HFFc6 (cell line): Measurements from ENCODE around the gene C19orf38. TPM values are rescaled to one million over a fixed set of nuclear protein-coding genes. Genes with fewer than 3 reads are reported as not detected.

Source experiments
- DNase-seq: peaks from one replicate; pipeline ENCODE4 v3.0.0-alpha.2; 2018
- H3K27ac Mint-ChIP-seq: 2 replicates; pipeline ENCODE4 v1.8.0; 2020; ENCODE audit warnings: mild to moderate bottlenecking, mixed read lengths
- H3K27me3 Mint-ChIP-seq: 2 replicates; pipeline ENCODE4 v1.8.0; 2021; ENCODE audit warnings: mild to moderate bottlenecking, moderate library complexity, mixed read lengths; ENCODE audit not compliant: insufficient read depth
- H3K36me3 Mint-ChIP-seq: 2 replicates; pipeline ENCODE4 v1.8.0; 2021; ENCODE audit warnings: low read depth, mixed read lengths
- H3K4me1 Mint-ChIP-seq: 2 replicates; pipeline ENCODE4 v1.8.0; 2020; ENCODE audit warnings: low read depth, mixed read lengths
- H3K4me3 Mint-ChIP-seq: 2 replicates; pipeline ENCODE4 v1.8.0; 2020; ENCODE audit warnings: mild to moderate bottlenecking, moderate library complexity, mixed read lengths
- H3K9me3 Mint-ChIP-seq: 2 replicates; pipeline ENCODE4 v1.8.0; 2020; ENCODE audit warnings: mild to moderate bottlenecking, mixed read lengths
- CTCF ChIP-seq: fragments of 200-600 bp; sonication (generic); IDR thresholded peaks from 2 replicates; pipeline ENCODE4 v1.5.0; 2021; ENCODE audit warnings: antibody characterized with exemption, mild to moderate bottlenecking
- total RNA-seq, 6 experiments: library from RNA; stranded (reverse); fragmentation: NEBNext Ultra II Directional; extraction: Animal tissue kit (Norgen Biotek cat#: 25700); gene quantifications; 2 replicates in 1 of 6; 3 replicates in 5 of 6; pipeline ENCODE4 v1.2.3, GENCODE V29; 2021

C19orf38 gene
- total RNA-seq, 6 experiments from 2014 or later = 0.40 to 0.71 TPM; not detected in 4

DNA sequence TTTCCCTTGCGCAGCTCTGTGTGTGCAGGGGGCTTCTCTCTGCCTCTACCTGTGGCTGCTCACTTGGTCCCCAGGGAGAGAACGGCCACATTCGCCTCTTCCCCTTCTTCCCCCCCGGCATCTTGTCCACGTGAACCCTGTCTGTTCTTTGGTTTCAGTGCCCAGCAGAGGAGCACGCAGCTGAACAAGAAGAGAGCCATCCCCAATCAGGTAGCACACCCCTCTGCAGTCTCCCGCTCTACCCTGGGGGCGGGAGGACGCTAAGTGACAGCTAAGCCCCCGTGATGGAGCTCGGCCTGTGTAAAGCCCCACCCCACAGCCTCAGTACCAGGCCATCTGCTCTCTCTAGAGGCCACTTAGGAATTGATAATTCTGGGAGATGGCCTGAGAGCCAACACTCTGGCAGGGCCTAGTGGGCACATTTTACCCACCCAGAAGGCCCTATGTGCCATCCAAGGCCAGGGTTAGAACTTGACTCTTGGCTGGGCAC is 42.4 kb upstream of the C19orf38 start:
- Mint-ChIP-seq H3K4me1 (peaks cover 16% of the 10 kb centered on the region), H3K36me3 (peaks cover 43% of the 10 kb centered on the region), H3K9me3 (peaks cover 24% of the 10 kb centered on the region), H3K27ac (no peak overlapping the region), H3K27me3 (peaks cover 15% of the 10 kb centered on the region), H3K4me3 (no peak overlapping the region)
- TF ChIP-seq CTCF = no peak
- DNase-seq = no peak

DNA sequence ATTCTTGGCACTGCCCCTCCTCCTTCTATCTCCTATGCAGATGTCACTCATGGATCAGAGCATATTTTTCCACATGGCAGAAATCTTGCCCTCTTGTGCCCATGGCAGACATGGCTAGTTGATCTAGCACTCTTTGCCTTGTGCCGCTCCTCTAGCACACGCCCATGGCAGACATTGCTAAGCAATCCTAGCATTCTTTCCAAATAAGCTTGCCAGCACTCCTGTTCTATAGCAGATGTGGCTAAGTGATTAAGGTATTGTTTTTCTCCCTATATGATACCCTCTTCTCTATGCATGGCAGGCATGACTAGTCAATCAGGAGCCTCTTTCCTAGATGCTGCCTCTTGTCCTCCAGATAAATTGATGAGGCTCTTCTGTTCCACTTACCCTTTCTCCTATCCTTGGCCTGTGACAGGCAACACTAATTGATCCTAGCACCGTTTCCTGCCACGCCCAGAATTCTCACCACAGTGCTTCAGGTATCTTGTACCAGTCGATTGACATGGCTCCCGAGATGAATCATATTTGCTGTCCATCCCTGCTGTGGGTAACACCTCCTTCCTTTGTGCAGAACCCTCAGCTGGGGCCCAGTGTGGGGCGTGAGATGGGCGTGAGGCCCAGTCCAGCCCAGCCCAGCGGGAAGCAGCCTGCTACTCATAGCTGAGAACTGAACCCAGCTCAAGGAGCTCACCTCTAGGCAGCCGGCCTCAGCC is 39.1 kb upstream of the C19orf38 start:
- Mint-ChIP-seq H3K27ac (peak overlapping the region; percentile 42), H3K9me3 (peaks cover 18% of the 10 kb centered on the region), H3K4me3 (no peak overlapping the region), H3K4me1 (peaks cover 31% of the 10 kb centered on the region), H3K36me3 (peaks cover 54% of the 10 kb centered on the region), H3K27me3 (peaks cover 37% of the 10 kb centered on the region)
- peak; percentile 12; the same call in 1 of the 2 replicates for TF ChIP-seq CTCF
- DNase-seq = peak; percentile 50

GRCh38 chr19:10809651-10810285 is 38.4 kb upstream of the C19orf38 start:
- no peak for DNase-seq
- no peak for TF ChIP-seq CTCF
- Mint-ChIP-seq H3K4me3 (peak overlapping the region; percentile 18; the same call in 1 of the 2 replicates), H3K36me3 (peaks cover 56% of the 10 kb centered on the region), H3K9me3 (peaks cover 18% of the 10 kb centered on the region), H3K27ac (peak overlapping the region; percentile 65), H3K27me3 (peaks cover 41% of the 10 kb centered on the region), H3K4me1 (peaks cover 38% of the 10 kb centered on the region)

GRCh38 chr19:10811391-10812111 is 36.7 kb upstream of the C19orf38 start:
- Mint-ChIP-seq H3K36me3 (peaks cover 62% of the 10 kb centered on the region), H3K4me1 (peaks cover 52% of the 10 kb centered on the region), H3K9me3 (peaks cover 24% of the 10 kb centered on the region), H3K27me3 (peaks cover 47% of the 10 kb centered on the region), H3K27ac (peak overlapping the region; percentile 98), H3K4me3 (no peak overlapping the region)
- no peak for DNase-seq
- no peak for TF ChIP-seq CTCF

- Mint-ChIP-seq H3K9me3 (peaks cover 25% of the 10 kb centered on the region), H3K4me1 (peaks cover 52% of the 10 kb centered on the region), H3K27ac (peak overlapping the region; percentile 98), H3K36me3 (peaks cover 65% of the 10 kb centered on the region), H3K27me3 (peaks cover 50% of the 10 kb centered on the region), H3K4me3 (0 out of 2 replicates have a peak overlapping the region, but pooled peaks have one; percentile 5)
- TF ChIP-seq CTCF = no peak
- no peak for DNase-seq
Measured at GRCh38 chr19:10812196-10812595, 36.0 kb upstream of the C19orf38 start.
